Measurements from ENCODE around the gene CCSER2. TPM values are rescaled to one million over a fixed set of nuclear protein-coding genes. Genes with fewer than 3 reads are reported as not detected.

Gene CCSER2
- polyA plus RNA-seq, 1 of the 3 experiments (the other 2 are of a cell fraction): 8.5 TPM

GRCh38 chr10:84478679-84479078, 150.3 kb downstream of the CCSER2 start:
- 100% methylated on average over 1 of the region's 1 CpG for WGBS (ENCODE audit: low lambda C conversion rate)
- Histone ChIP-seq H4K20me1 (ENCODE audit: insufficient read depth) (no peaks in the 10 kb centered on the region), H2AFZ (ENCODE audit: low read depth) (no peak overlapping the region), H3K4me3 (ENCODE audit: low read depth in 2 of 2, low read length in 1 of 2) (no peak overlapping the region), H3K9me2 (no peaks in the 10 kb centered on the region), H3K36me3 (replicated peaks in 1 of 2; ENCODE audit: control insufficient read depth in 1 of 2, insufficient read depth in 2 of 2, low read length in 1 of 2) (peaks cover 9 to 14% of the 10 kb centered on the region in 2 experiments), H3K27me3 (ENCODE audit: insufficient read depth) (no peaks in the 10 kb centered on the region), H3K4me2 (no peak overlapping the region), H3F3A (replicated peaks; ENCODE audit: insufficient read depth) (peaks cover 5% of the 10 kb centered on the region), H3K9ac (no peak overlapping the region), H3K79me2 (ENCODE audit: insufficient read depth) (no peaks in the 10 kb centered on the region), H3K4me1 (ENCODE audit: control insufficient read depth in 1 of 2, insufficient read depth in 2 of 2, low read depth in 1 of 2, low read length in 1 of 2) (no peaks in the 10 kb centered on the region; a peak in 1 of 4 replicates), H3K27ac (ENCODE audit: low read depth in 2 of 2, low read length in 1 of 2) (no peak overlapping the region), H3K9me3 (no peaks in the 10 kb centered on the region)
- CTCF ChIA-PET: no interaction called here
- POLR2A ChIA-PET: no interaction called here
- TF ChIP-seq ZBTB33 (IDR thresholded peaks at IDR 0.05; ENCODE audit: borderline replicate concordance, low read depth) (no peak), YY1 (IDR thresholded peaks at IDR 0.05; ENCODE audit: low read depth) (no peak), TCF12 (IDR thresholded peaks at IDR 0.05) (no peak), GABPA (IDR thresholded peaks at IDR 0.05; ENCODE audit: low read depth) (no peak), PBX3 (IDR thresholded peaks at IDR 0.05) (no peak), EZH2phosphoT487 (IDR thresholded peaks at IDR 0.05; ENCODE audit: borderline replicate concordance, low read depth) (no peak), FOSL2 (IDR thresholded peaks at IDR 0.05; ENCODE audit: borderline replicate concordance, low read depth) (no peak), CTCF (IDR thresholded peaks at IDR 0.05) (no peak), REST (IDR thresholded peaks at IDR 0.05; ENCODE audit: low read depth, low read length) (no peak), SIN3A (IDR thresholded peaks at IDR 0.05; ENCODE audit: borderline replicate concordance, low read depth, low read length) (no peak), TEAD4 (IDR thresholded peaks at IDR 0.05; ENCODE audit: borderline replicate concordance, insufficient read depth) (no peak), RAD21 (IDR thresholded peaks at IDR 0.05; ENCODE audit: low read length) (no peak), TAF1 (IDR thresholded peaks at IDR 0.05; ENCODE audit: borderline replicate concordance, low read depth, low read length) (no peak), MEF2A (IDR thresholded peaks at IDR 0.05; ENCODE audit: borderline replicate concordance, low read depth) (no peak)
- no peak for DNase-seq

Data from SK-N-SH (cell line).